Measurements from ENCODE around the gene ADAMTS9.

ADAMTS9 gene

GRCh38 chr3:64728994-64729393 is 41.2 kb upstream of the ADAMTS9 start:
- Histone ChIP-seq H3K23ac (ENCODE audit: low read depth, low read length, poor library complexity) (no peak overlapping the region), H3K4ac (ENCODE audit: low read length) (no peak overlapping the region), H3K27ac (replicated peaks; ENCODE audit: low read length) (no peak overlapping the region), H2AFZ (ENCODE audit: low read length) (no peak overlapping the region), H3K36me3 (replicated peaks in 1 of 2; ENCODE audit: control insufficient read depth in 2 of 2, insufficient read depth in 2 of 2, low read length in 2 of 2) (no peaks in the 10 kb centered on the region), H3K4me1 (ENCODE audit: control insufficient read depth in 2 of 2, insufficient read depth in 1 of 2, low read depth in 1 of 2, low read length in 2 of 2) (peaks cover 2 to 7% of the 10 kb centered on the region in 2 donors), H3K18ac (ENCODE audit: low read length) (no peak overlapping the region), H4K91ac (ENCODE audit: low read depth, low read length, poor library complexity) (peak overlapping the region; percentile 56), H2AK5ac (ENCODE audit: low read depth, low read length) (no peak overlapping the region), H2BK120ac (ENCODE audit: low read depth, low read length) (no peak overlapping the region), H3K9me3 (replicated peaks in 1 of 2; ENCODE audit: control insufficient read depth in 2 of 2, insufficient read depth in 1 of 2, low read depth in 1 of 2, low read length in 2 of 2) (peaks cover 0 to 2% of the 10 kb centered on the region in 2 donors), H2BK12ac (ENCODE audit: low read length) (no peak overlapping the region), H3K14ac (ENCODE audit: low read length) (no peak overlapping the region), H3K4me3 (ENCODE audit: low read length in 2 of 2) (no peak overlapping the region), H4K8ac (ENCODE audit: low read depth, low read length) (no peak overlapping the region), H3K9ac (ENCODE audit: low read depth, low read length, poor library complexity) (no peak overlapping the region), H3K27me3 (ENCODE audit: control insufficient read depth in 3 of 3, insufficient read depth in 3 of 3, low read depth in 1 of 3, low read length in 3 of 3) (no peaks in the 10 kb centered on the region), H2BK15ac (ENCODE audit: low read length) (no peak overlapping the region), H3K4me2 (ENCODE audit: insufficient read depth, low read length, poor library complexity, severe bottlenecking) (no peak overlapping the region), H3K79me1 (ENCODE audit: low read depth, low read length) (no peaks in the 10 kb centered on the region), H2BK5ac (ENCODE audit: low read length) (no peak overlapping the region)
- DNase-seq (ENCODE audit: low spot score): no peak
- no CpG with 5 or more reads among the region's 8 CpGs for WGBS, 2 donors (ENCODE audit: extremely low coverage in 2 of 2, insufficient read length in 2 of 2, insufficient replicate concordance in 1 of 2)

DNA sequence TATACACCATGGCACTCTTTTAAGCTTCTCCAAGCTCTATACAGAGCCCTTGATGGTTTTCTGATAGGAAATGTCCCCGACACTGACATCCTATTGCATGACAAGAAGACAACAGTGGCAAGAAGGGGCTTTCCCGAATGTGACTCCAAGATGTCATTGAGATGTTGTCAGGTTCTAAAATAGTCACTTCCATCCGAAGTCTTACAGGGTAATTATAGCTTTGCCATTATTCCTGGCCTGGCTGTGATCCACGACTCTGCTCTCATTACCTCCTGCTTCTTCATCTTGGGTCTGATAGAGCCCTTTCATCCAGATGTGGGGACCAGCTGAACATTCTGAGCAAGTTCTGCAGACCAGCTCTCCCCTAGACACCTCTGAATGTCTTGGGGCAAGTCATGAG is 40.6 kb upstream of the ADAMTS9 start:
- no peak overlapping the region for H3K18ac ChIP-seq (ENCODE audit: low read length)
- DNase-seq (ENCODE audit: low spot score): no peak
- H3K4me1 ChIP-seq (ENCODE audit: control insufficient read depth in 2 of 2, insufficient read depth in 1 of 2, low read depth in 1 of 2, low read length in 2 of 2): peaks cover 2 to 7% of the 10 kb centered on the region in 2 donors
- no peaks in the 10 kb centered on the region for H3K79me1 ChIP-seq (ENCODE audit: low read depth, low read length)
- no peak overlapping the region for H3K9ac ChIP-seq (ENCODE audit: low read depth, low read length, poor library complexity)
- H2AFZ ChIP-seq (ENCODE audit: low read length): no peak overlapping the region
- peaks cover 0 to 2% of the 10 kb centered on the region in 2 donors for H3K9me3 ChIP-seq (replicated peaks in 1 of 2; ENCODE audit: control insufficient read depth in 2 of 2, insufficient read depth in 1 of 2, low read depth in 1 of 2, low read length in 2 of 2)
- no CpG with 5 or more reads among the region's 4 CpGs for WGBS, 2 donors (ENCODE audit: extremely low coverage in 2 of 2, insufficient read length in 2 of 2, insufficient replicate concordance in 1 of 2)
- no peak overlapping the region for H2AK5ac ChIP-seq (ENCODE audit: low read depth, low read length)
- no peak overlapping the region for H3K4ac ChIP-seq (ENCODE audit: low read length)
- H2BK5ac ChIP-seq (ENCODE audit: low read length): no peak overlapping the region
- H3K4me3 ChIP-seq (ENCODE audit: low read length in 2 of 2): no peak overlapping the region
- no peak overlapping the region for H3K23ac ChIP-seq (ENCODE audit: low read depth, low read length, poor library complexity)
- no peak overlapping the region for H2BK15ac ChIP-seq (ENCODE audit: low read length)
- H2BK120ac ChIP-seq (ENCODE audit: low read depth, low read length): no peak overlapping the region
- H4K8ac ChIP-seq (ENCODE audit: low read depth, low read length): no peak overlapping the region
- H3K4me2 ChIP-seq (ENCODE audit: insufficient read depth, low read length, poor library complexity, severe bottlenecking): no peak overlapping the region
- no peak overlapping the region for H3K27ac ChIP-seq (replicated peaks; ENCODE audit: low read length)
- H2BK12ac ChIP-seq (ENCODE audit: low read length): no peak overlapping the region
- H3K36me3 ChIP-seq (replicated peaks in 1 of 2; ENCODE audit: control insufficient read depth in 2 of 2, insufficient read depth in 2 of 2, low read length in 2 of 2): no peaks in the 10 kb centered on the region
- no peaks in the 10 kb centered on the region for H3K27me3 ChIP-seq (ENCODE audit: control insufficient read depth in 3 of 3, insufficient read depth in 3 of 3, low read depth in 1 of 3, low read length in 3 of 3)
- H4K91ac ChIP-seq (ENCODE audit: low read depth, low read length, poor library complexity): no peak overlapping the region
- H3K14ac ChIP-seq (ENCODE audit: low read length): no peak overlapping the region

DNA sequence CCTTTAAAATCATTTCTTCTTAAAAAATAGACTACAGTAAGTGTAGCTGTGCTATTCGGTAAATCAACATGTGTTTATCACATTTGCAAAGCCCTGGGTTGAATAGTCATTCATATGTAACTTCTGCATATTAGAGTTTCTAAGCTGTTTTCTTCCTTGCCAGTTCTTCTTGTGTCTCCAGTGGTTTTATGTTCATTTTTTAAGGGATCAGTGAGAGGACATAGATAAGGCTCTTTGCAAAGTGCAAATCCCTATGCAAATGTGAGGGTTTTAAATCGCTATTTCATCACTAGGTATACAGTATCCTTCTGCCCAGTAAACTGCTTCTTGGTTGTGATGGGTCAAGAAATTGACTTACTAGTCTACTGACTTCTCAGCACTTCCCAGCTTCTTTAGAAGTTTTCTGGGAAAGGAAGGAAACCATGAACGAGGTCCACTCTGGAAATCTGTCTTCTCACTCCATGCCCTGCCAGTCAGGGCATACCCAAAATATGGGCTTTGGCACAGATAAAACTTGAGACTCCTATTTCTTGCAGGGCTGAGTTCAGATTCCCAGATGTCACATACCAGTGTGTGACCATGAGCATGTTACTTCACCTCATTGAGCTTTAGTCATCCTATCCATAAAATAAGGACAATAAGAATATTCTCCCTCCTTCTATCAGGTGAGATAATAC is 38.8 kb upstream of the ADAMTS9 start:
- no peaks in the 10 kb centered on the region for H3K27me3 ChIP-seq (ENCODE audit: control insufficient read depth in 3 of 3, insufficient read depth in 3 of 3, low read depth in 1 of 3, low read length in 3 of 3)
- DNase-seq (ENCODE audit: low spot score): no peak
- H2BK15ac ChIP-seq (ENCODE audit: low read length): no peak overlapping the region
- H3K36me3 ChIP-seq (replicated peaks in 1 of 2; ENCODE audit: control insufficient read depth in 2 of 2, insufficient read depth in 2 of 2, low read length in 2 of 2): no peaks in the 10 kb centered on the region
- H3K79me1 ChIP-seq (ENCODE audit: low read depth, low read length): no peaks in the 10 kb centered on the region
- H2AFZ ChIP-seq (ENCODE audit: low read length): no peak overlapping the region
- no peak overlapping the region for H2BK12ac ChIP-seq (ENCODE audit: low read length)
- no peak overlapping the region for H3K9ac ChIP-seq (ENCODE audit: low read depth, low read length, poor library complexity)
- H3K4me3 ChIP-seq (ENCODE audit: low read length in 2 of 2): no peak overlapping the region
- peaks cover 2 to 7% of the 10 kb centered on the region in 2 donors for H3K4me1 ChIP-seq (ENCODE audit: control insufficient read depth in 2 of 2, insufficient read depth in 1 of 2, low read depth in 1 of 2, low read length in 2 of 2)
- H3K9me3 ChIP-seq (replicated peaks in 1 of 2; ENCODE audit: control insufficient read depth in 2 of 2, insufficient read depth in 1 of 2, low read depth in 1 of 2, low read length in 2 of 2): peaks cover 0 to 2% of the 10 kb centered on the region in 2 donors
- H3K4ac ChIP-seq (ENCODE audit: low read length): no peak overlapping the region
- H3K27ac ChIP-seq (replicated peaks; ENCODE audit: low read length): no peak overlapping the region
- no peak overlapping the region for H2AK5ac ChIP-seq (ENCODE audit: low read depth, low read length)
- no peak overlapping the region for H3K4me2 ChIP-seq (ENCODE audit: insufficient read depth, low read length, poor library complexity, severe bottlenecking)
- no peak overlapping the region for H2BK120ac ChIP-seq (ENCODE audit: low read depth, low read length)
- no peak overlapping the region for H4K8ac ChIP-seq (ENCODE audit: low read depth, low read length)
- no peak overlapping the region for H3K14ac ChIP-seq (ENCODE audit: low read length)
- no peak overlapping the region for H4K91ac ChIP-seq (ENCODE audit: low read depth, low read length, poor library complexity)
- no CpG with 5 or more reads among the region's 3 CpGs for WGBS, 2 donors (ENCODE audit: extremely low coverage in 2 of 2, insufficient read length in 2 of 2, insufficient replicate concordance in 1 of 2)
- no peak overlapping the region for H3K18ac ChIP-seq (ENCODE audit: low read length)
- H2BK5ac ChIP-seq (ENCODE audit: low read length): no peak overlapping the region
- H3K23ac ChIP-seq (ENCODE audit: low read depth, low read length, poor library complexity): no peak overlapping the region

GRCh38 chr3:64718976-64719375 is 31.2 kb upstream of the ADAMTS9 start:
- no peaks in the 10 kb centered on the region for H3K4me1 ChIP-seq (ENCODE audit: control insufficient read depth in 2 of 2, insufficient read depth in 1 of 2, low read depth in 1 of 2, low read length in 2 of 2)
- no peak overlapping the region for H4K91ac ChIP-seq (ENCODE audit: low read depth, low read length, poor library complexity)
- WGBS, 2 donors (ENCODE audit: extremely low coverage in 2 of 2, insufficient read length in 2 of 2, insufficient replicate concordance in 1 of 2): no CpG with 5 or more reads among the region's 4 CpGs
- no peak overlapping the region for H2BK12ac ChIP-seq (ENCODE audit: low read length)
- no peaks in the 10 kb centered on the region for H3K36me3 ChIP-seq (replicated peaks in 1 of 2; ENCODE audit: control insufficient read depth in 2 of 2, insufficient read depth in 2 of 2, low read length in 2 of 2)
- no peak overlapping the region for H2AK5ac ChIP-seq (ENCODE audit: low read depth, low read length)
- H3K4me3 ChIP-seq (ENCODE audit: low read length in 2 of 2): no peak overlapping the region
- H3K9ac ChIP-seq (ENCODE audit: low read depth, low read length, poor library complexity): no peak overlapping the region
- H2BK15ac ChIP-seq (ENCODE audit: low read length): no peak overlapping the region
- no peaks in the 10 kb centered on the region for H3K79me1 ChIP-seq (ENCODE audit: low read depth, low read length)
- no peak overlapping the region for H2BK5ac ChIP-seq (ENCODE audit: low read length)
- H2AFZ ChIP-seq (ENCODE audit: low read length): no peak overlapping the region
- H3K27ac ChIP-seq (replicated peaks; ENCODE audit: low read length): no peak overlapping the region
- no peak overlapping the region for H3K14ac ChIP-seq (ENCODE audit: low read length)
- no peak overlapping the region for H2BK120ac ChIP-seq (ENCODE audit: low read depth, low read length)
- no peak overlapping the region for H3K23ac ChIP-seq (ENCODE audit: low read depth, low read length, poor library complexity)
- no peak overlapping the region for H3K18ac ChIP-seq (ENCODE audit: low read length)
- no peak overlapping the region for H3K4ac ChIP-seq (ENCODE audit: low read length)
- DNase-seq (ENCODE audit: low spot score): no peak
- H4K8ac ChIP-seq (ENCODE audit: low read depth, low read length): no peak overlapping the region
- H3K27me3 ChIP-seq (ENCODE audit: control insufficient read depth in 3 of 3, insufficient read depth in 3 of 3, low read depth in 1 of 3, low read length in 3 of 3): no peaks in the 10 kb centered on the region
- H3K9me3 ChIP-seq (replicated peaks in 1 of 2; ENCODE audit: control insufficient read depth in 2 of 2, insufficient read depth in 1 of 2, low read depth in 1 of 2, low read length in 2 of 2): no peaks in the 10 kb centered on the region
- H3K4me2 ChIP-seq (ENCODE audit: insufficient read depth, low read length, poor library complexity, severe bottlenecking): no peak overlapping the region

Data from neuronal stem cell (in vitro differentiated cells).